22Rv1 (cell line): ENCODE results near the gene WWOX.
"Not testable (repeated sequence)": the region's sequence is repeated elsewhere in the genome, so short reads cannot be mapped to it uniquely, and the experiment has no call there.

Source experiments
- H3K27ac ChIP-seq: fragments of 450-650 bp; 2 replicates; pipeline ENCODE4 v1.5.1; 2017
- CTCF ChIP-seq: fragments of 450-650 bp; IDR thresholded peaks from 2 replicates; pipeline ENCODE4 v1.5.1; 2017; ENCODE audit warnings: mild to moderate bottlenecking
- ZFX ChIP-seq: fragments of 450-650 bp; IDR thresholded peaks from 2 replicates; pipeline ENCODE4 v1.6.1; 2017; ENCODE audit warnings: antibody characterized with exemption, borderline replicate concordance

The WWOX gene

GRCh38 chr16:79215289-79215688 lies 1115.8 kb downstream of the WWOX start:
- H3K27ac ChIP-seq, result no peak overlapping the region
- TF ChIP-seq CTCF, result no peak
- no peak for TF ChIP-seq ZFX

- TF ChIP-seq ZFX (no peak), CTCF (no peak)
- H3K27ac ChIP-seq, result no peak overlapping the region
Measured at GRCh38 chr16:79217375-79218011, 1118.0 kb downstream of the WWOX start.

GRCh38 chr16:79218351-79218750 lies 1118.9 kb downstream of the WWOX start:
- no peak overlapping the region for H3K27ac ChIP-seq
- no peak for TF ChIP-seq CTCF
- TF ChIP-seq ZFX, result no peak

- not testable (repeated sequence) for H3K27ac ChIP-seq
Measured at GRCh38 chr16:79225994-79226393, 1126.5 kb downstream of the WWOX start.

- TF ChIP-seq ZFX, result no peak
- no peak for TF ChIP-seq CTCF
- no peak overlapping the region for H3K27ac ChIP-seq
Measured at GRCh38 chr16:79229361-79229760, 1129.9 kb downstream of the WWOX start.

GRCh38 chr16:79245700-79246099 lies 1146.2 kb downstream of the WWOX start:
- H3K27ac ChIP-seq, result not testable (repeated sequence)

- H3K27ac ChIP-seq, result no peak overlapping the region
- TF ChIP-seq CTCF (no peak), ZFX (no peak)
Measured at GRCh38 chr16:79247386-79247785, 1147.9 kb downstream of the WWOX start.

- TF ChIP-seq ZFX (no peak), CTCF (no peak)
- H3K27ac ChIP-seq, result no peak overlapping the region
Measured at GRCh38 chr16:79248351-79248750, 1148.9 kb downstream of the WWOX start.
